Lower leg skin (tissue), 3 donors: ENCODE data around the gene PBX1.

Experiments
- CTCF ChIP-seq, 3 donors: fragments of 450-650 bp; IDR thresholded peaks; one replicate each; pipeline ENCODE4 v1.5.1; 2016; ENCODE audit warnings: antibody characterized with exemption in 3 of 3, mild to moderate bottlenecking in 3 of 3, moderate library complexity in 2 of 3
- POLR2A ChIP-seq, 2 donors: fragments of 450-650 bp; IDR thresholded peaks; one replicate each; pipeline ENCODE4 v1.6.1; 2016 to 2017; ENCODE audit warnings: antibody characterized with exemption in 2 of 2, mild to moderate bottlenecking in 1 of 2, moderate library complexity in 1 of 2

- no peak for TF ChIP-seq CTCF (IDR thresholded peaks at IDR 0.05)
- TF ChIP-seq POLR2A (IDR thresholded peaks at IDR 0.05), result no peak
Observed at GRCh38 chr1:164563721-164564360, 4.9 kb downstream of the PBX1 start.
